HG03457 (cell line): ENCODE results near the gene CYP24A1.

Experiments
- ATAC-seq: cut with Tn5 transposase; IDR thresholded peaks from one replicate; pipeline ENCODE4 v1.9.1; 2021; ENCODE audit warnings: moderate number of reproducible peaks; ENCODE audit not compliant: unreplicated experiment

CYP24A1 gene

DNA sequence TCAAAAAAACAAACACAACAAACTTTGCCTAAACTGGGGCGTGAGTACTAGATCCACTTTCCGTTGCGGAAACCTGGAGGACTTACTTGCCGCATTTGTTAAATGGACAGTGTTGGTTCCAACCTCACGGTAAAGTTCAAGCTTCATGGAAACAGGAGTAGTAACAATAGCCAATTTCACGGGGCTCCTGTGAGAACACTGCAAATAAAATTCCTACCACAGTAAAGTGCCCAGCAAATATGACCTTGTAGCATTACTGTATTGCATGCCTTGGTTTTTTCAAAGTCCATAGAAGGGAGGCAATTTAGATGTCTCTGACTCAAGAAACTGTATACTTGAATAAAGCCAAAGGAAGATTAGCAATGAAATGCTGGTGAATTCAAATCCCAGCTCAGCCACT, 3.6 kb upstream of the CYP24A1 start:
- no peak for ATAC-seq

DNA sequence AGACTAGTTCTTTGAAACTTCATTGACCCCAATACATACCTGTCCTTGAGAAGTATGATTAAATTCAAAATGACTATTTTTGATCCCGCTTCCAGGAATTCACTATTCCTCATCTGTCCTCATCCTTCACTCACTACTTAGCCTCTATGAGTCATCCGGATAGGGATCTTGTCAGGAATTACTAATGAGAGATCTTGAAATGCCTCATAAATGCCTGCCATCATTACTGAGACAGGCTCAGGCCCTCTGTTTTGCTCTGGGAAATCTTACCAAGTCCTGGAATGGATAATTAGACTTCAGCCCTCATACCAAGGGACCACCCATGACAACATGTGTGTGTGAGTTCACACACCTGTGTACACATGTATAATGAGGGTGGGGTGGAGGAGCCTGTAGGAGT, 2.8 kb upstream of the CYP24A1 start:
- ATAC-seq = no peak

GRCh38 chr20:54174457-54175175, 830 bp upstream of the CYP24A1 start:
- ATAC-seq = no peak

GRCh38 chr20:54172856-54173652, 732 bp downstream of the CYP24A1 start:
- ATAC-seq = no peak

GRCh38 chr20:54172532-54172855, 1.3 kb downstream of the CYP24A1 start:
- ATAC-seq = no peak

GRCh38 chr20:54170963-54171362, 2.8 kb downstream of the CYP24A1 start:
- no peak for ATAC-seq

DNA sequence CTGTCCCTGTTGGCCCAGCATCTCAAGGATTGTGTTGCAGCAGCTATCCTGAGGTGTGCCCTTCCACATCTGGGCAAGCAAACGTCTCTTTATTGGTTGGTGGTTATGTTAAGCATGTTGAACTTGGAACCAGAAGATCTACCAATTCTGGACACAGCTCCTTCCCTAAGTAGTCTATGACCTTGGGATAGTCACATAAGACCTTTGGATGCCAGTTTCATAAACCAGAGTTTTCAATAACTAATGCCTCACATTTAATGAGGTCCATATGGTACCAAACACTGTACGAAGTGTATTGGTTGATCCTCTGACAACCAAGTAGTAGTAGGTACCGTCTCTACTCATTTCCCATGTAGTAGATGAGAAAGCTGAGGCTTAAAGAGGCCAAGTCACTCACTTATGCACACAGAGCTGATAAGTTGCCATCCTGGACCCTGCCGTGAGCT, 3.7 kb downstream of the CYP24A1 start:
- ATAC-seq = no peak

- no peak for ATAC-seq
Observed at GRCh38 chr20:54168961-54169862, 4.6 kb downstream of the CYP24A1 start.

- no peak for ATAC-seq
Observed at GRCh38 chr20:54167909-54168872, 5.6 kb downstream of the CYP24A1 start.

- no peak for ATAC-seq
Observed at GRCh38 chr20:54166987-54167662, 6.7 kb downstream of the CYP24A1 start.

DNA sequence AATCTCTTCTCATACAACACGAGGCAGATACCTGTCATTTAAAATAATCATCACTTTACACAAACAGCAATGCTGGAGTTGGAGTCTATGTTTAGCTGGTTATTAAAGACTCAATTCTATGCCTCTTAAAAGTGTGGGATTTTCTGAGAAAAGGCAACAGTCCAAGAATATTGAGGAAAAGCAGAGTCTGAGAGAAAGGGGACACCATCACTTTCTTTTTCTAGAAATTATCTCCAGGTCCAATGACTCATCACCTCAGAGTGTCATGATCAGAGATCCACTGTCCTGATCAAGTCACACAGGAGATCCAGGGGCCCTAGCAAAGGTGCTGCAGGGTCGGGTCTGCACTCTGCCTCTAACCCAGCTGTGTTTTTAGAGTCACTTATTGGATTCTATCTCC, 8.0 kb downstream of the CYP24A1 start:
- no peak for ATAC-seq

- no peak for ATAC-seq
Observed at GRCh38 chr20:54165014-54165413, 8.8 kb downstream of the CYP24A1 start.

DNA sequence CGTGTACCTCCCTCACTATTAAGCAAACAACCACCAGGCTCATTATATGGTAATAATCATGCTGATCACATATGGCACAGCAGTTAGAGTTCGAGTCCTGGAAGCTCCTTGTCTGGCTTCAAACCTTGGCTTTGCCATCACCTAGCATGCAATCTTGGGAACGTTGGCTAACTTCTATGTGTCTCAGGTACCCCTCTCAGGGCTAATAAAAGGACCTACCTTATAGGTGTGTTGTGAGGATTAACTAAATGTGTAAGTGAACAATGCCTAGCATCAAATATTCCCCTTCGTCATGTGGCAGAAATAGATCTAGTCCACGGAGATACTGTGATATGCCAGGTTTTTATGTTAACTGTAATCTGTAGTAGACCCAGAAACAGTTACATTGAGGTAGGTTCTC, 10.4 kb downstream of the CYP24A1 start:
- ATAC-seq = no peak

GRCh38 chr20:54162378-54163009, 11.3 kb downstream of the CYP24A1 start:
- ATAC-seq = no peak

- no peak for ATAC-seq
Observed at GRCh38 chr20:54161821-54162149, 12.0 kb downstream of the CYP24A1 start.

GRCh38 chr20:54161008-54161820, 12.6 kb downstream of the CYP24A1 start:
- ATAC-seq = no peak

DNA sequence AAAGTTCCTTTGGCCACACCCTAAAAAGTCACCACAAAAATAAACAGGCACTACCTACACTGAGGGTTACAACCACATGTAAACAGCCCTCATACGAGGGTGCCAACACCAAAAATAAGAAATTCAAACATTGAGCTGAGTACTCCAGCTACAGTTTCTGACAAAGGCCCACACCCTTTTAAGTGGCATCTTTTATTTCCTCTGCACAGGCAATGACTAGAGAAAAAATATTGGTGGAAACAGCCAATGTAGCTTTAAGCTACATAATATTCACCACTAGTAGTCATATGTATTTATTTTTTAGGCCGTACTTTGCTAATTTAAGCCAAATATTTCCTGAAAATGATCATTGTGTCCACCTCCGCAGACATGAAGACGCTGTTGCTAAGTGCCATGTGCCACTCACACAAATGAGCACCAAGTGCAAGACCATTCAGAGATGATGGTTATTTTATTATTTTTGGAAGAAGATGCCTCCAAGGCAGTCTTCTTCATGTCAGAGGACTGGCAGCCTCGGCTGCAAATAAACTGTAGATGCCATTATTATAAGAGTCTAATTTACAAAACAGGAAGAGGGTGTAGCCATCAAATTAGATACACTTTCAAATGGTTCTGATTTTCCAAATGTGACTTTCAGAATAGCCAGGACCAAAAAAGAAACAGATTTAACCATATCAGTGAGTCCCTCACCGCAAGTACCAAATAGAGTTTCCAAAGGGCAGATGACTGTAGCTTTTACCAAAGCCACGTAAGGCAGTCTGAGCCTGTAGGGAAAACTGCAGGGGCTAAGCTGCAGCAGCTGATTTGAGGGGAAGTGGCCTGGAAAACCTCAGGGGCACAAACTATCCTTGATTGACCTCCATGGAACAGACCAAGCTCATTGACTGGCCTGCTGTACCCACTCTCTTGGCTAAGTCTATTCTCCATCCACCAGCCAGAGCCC, 13.4 kb downstream of the CYP24A1 start:
- ATAC-seq = no peak
